GM12878 (cell line): ENCODE results near the gene PHACTR1. TPM values are rescaled to one million over a fixed set of nuclear protein-coding genes. Genes with fewer than 3 reads are reported as not detected.

Experiments used
- ATF3 ChIP-seq: IDR thresholded peaks from 2 replicates; pipeline ENCODE4 v1.6.1; 2011; ENCODE audit warnings: low read depth, mild to moderate bottlenecking, low read length, moderate library complexity, borderline replicate concordance; ENCODE audit errors: extremely low read depth
- BCL11A ChIP-seq: IDR thresholded peaks from 2 replicates; pipeline ENCODE4 v1.6.1; 2011; ENCODE audit warnings: low read depth, low read length
- CHD1 ChIP-seq: IDR thresholded peaks from 2 replicates; pipeline ENCODE4 v1.6.1; 2012; ENCODE audit warnings: low read depth, low read length, improper control_type of control experiment
- CREB1 ChIP-seq: IDR thresholded peaks from 2 replicates; pipeline ENCODE4 v1.6.1; 2012; ENCODE audit warnings: low read depth, mild to moderate bottlenecking, inconsistent platforms
- FOXK2 ChIP-seq: fragments of 450-650 bp; IDR thresholded peaks from 2 replicates; pipeline ENCODE4 v1.6.1; 2017; ENCODE audit warnings: mild to moderate bottlenecking, moderate library complexity
- MYC ChIP-seq: IDR thresholded peaks from 2 replicates; pipeline ENCODE4 v1.6.1; 2011; ENCODE audit warnings: mild to moderate bottlenecking, low read length, moderate library complexity, inconsistent platforms; ENCODE audit not compliant: insufficient read depth, insufficient replicate concordance, insufficient read length, severe bottlenecking
- NKRF ChIP-seq: fragments of 450-650 bp; conservative IDR thresholded peaks from 2 replicates; pipeline ENCODE4 v1.6.1; 2017; ENCODE audit warnings: mild to moderate bottlenecking, moderate library complexity
- PAX5 ChIP-seq: IDR thresholded peaks from 2 replicates; pipeline ENCODE4 v1.6.1; 2011; ENCODE audit warnings: low read depth, low read length, borderline replicate concordance
- SKIL ChIP-seq: fragments of 450-650 bp; IDR thresholded peaks from 2 replicates; pipeline ENCODE4 v1.6.1; 2017; ENCODE audit warnings: mild to moderate bottlenecking, low read depth, inconsistent platforms; ENCODE audit not compliant: poor library complexity, severe bottlenecking
- STAT3 ChIP-seq: IDR thresholded peaks from 2 replicates; pipeline ENCODE4 v1.6.1; 2011; ENCODE audit warnings: low read depth, low read length, improper control_type of control experiment
- ZBTB33 ChIP-seq: fragments of 450-650 bp; IDR thresholded peaks from 2 replicates; pipeline ENCODE4 v1.6.1; 2017; ENCODE audit warnings: mild to moderate bottlenecking
- ZNF207 ChIP-seq: fragments of 450-650 bp; IDR thresholded peaks from 2 replicates; pipeline ENCODE4 v1.6.1; 2014; ENCODE audit warnings: antibody characterized with exemption, mild to moderate bottlenecking, borderline replicate concordance
- ZSCAN29 ChIP-seq: fragments of 450-650 bp; IDR thresholded peaks from 2 replicates; pipeline ENCODE4 v1.6.1; 2017; ENCODE audit warnings: mild to moderate bottlenecking, moderate library complexity
- polyA plus RNA-seq, 11 experiments: library from polyadenylated mRNA; depleted of rRNA in 4 of 11; unstranded in 6 of 11; stranded (reverse) in 5 of 11; fragments of >200 nt; fragmentation: Nextera tagmentation in 4 of 11; fragmentation: Illumina TruSeq in 1 of 11; extraction: Ambion mirVana in 4 of 11; extraction: Trizol in 1 of 11; gene quantifications; 1 replicate in 1 of 11; 2 replicates in 10 of 11; pipeline versions ENCODE4 v1.2.1 to v1.2.3, GENCODE V29; 2011 to 2016; ENCODE audit warnings: inconsistent platforms in 2 of 11, missing spikeins in 2 of 11, low read depth in 1 of 11
- total RNA-seq, 4 experiments: library from RNA; depleted of rRNA in 3 of 4; stranded (reverse); fragments of >200 nt in 3 of 4; fragmentation: Illumina TruSeq in 1 of 4; extraction: Trizol in 1 of 4; gene quantifications; 2 replicates each; pipeline versions ENCODE4 v1.2.1 to v1.2.3, GENCODE V29; 2013 to 2021

PHACTR1 gene
- total and polyA plus RNA-seq, 10 of the 15 experiments (the other 5 are each of a cell fraction or from before 2014, with no cell fraction given), result 34.2 to 94.6 (median 62.3) TPM

GRCh38 chr6:13103169-13103568 is 386.6 kb downstream of the PHACTR1 start (continued):
- TF ChIP-seq ZBTB33 (no peak), STAT3 (no peak), SKIL (no peak), MYC (no peak), CHD1 (no peak), FOXK2 (no peak), PAX5 (no peak), BCL11A (no peak), CREB1 (no peak), ZSCAN29 (no peak), ATF3 (no peak), ZNF207 (no peak), NKRF (no peak)
